HepG2 (cell line): ENCODE data around the gene TBC1D2B. TPM values are rescaled to one million over a fixed set of nuclear protein-coding genes. Genes with fewer than 3 reads are reported as not detected.
A peak's percentile ranks its signal among the peaks of the same experiment; 100 is the strongest.

Experiments used
- ADNP ChIP-seq: sonication (generic); formaldehyde crosslinking; IDR thresholded peaks from 2 replicates; pipeline ENCODE4 v1.4.0; 2020; ENCODE audit warnings: missing genetic modification reagents
- ATF7 ChIP-seq, 2 experiments: fragments of 450-650 bp in 1 of 2; sonication (generic) in 1 of 2; formaldehyde crosslinking in 1 of 2; IDR thresholded peaks; 2 replicates each; pipeline versions ENCODE4 v1.4.0 to v1.6.1; 2016 to 2020; ENCODE audit warnings: antibody characterized with exemption in 1 of 2, mild to moderate bottlenecking in 1 of 2, missing genetic modification reagents in 1 of 2
- BRF2 ChIP-seq: sonication (generic); formaldehyde crosslinking; IDR thresholded peaks from 2 replicates; pipeline ENCODE4 v1.8.1; 2022; ENCODE audit warnings: mild to moderate bottlenecking, missing genetic modification reagents
- CCDC6 ChIP-seq: sonication (generic); formaldehyde crosslinking; IDR thresholded peaks from 2 replicates; pipeline ENCODE4 v1.8.1; 2022; ENCODE audit warnings: mild to moderate bottlenecking, missing genetic modification reagents, moderate library complexity
- CREB3 ChIP-seq: sonication (generic); formaldehyde crosslinking; IDR thresholded peaks from 2 replicates; pipeline ENCODE4 v1.5.0; 2020; ENCODE audit warnings: missing genetic modification reagents
- CREM ChIP-seq, 2 experiments: sonication (generic) in 1 of 2; formaldehyde crosslinking in 1 of 2; IDR thresholded peaks; 2 replicates each; pipeline versions ENCODE4 v1.4.0 to v1.6.1; 2016 to 2020; ENCODE audit warnings: antibody characterized with exemption in 1 of 2, mild to moderate bottlenecking in 1 of 2, missing genetic modification reagents in 1 of 2
- DDIT3 ChIP-seq: sonication (generic); formaldehyde crosslinking; IDR thresholded peaks from 2 replicates; pipeline ENCODE4 v1.4.0; 2020; ENCODE audit warnings: mild to moderate bottlenecking, missing genetic modification reagents
- ETV5 ChIP-seq: IDR thresholded peaks from 2 replicates; pipeline ENCODE4 v1.6.1; 2018; ENCODE audit warnings: missing biosample characterization, missing genetic modification reagents, inconsistent platforms, borderline replicate concordance
- FOXO4 ChIP-seq: sonication (generic); formaldehyde crosslinking; conservative IDR thresholded peaks from 2 replicates; pipeline ENCODE4 v1.8.1; 2023; ENCODE audit warnings: missing genetic modification reagents
- HDAC2 ChIP-seq: sonication (generic); formaldehyde crosslinking; IDR thresholded peaks from 2 replicates; pipeline ENCODE4 v1.4.0; 2020; ENCODE audit warnings: missing genetic modification reagents
- MAFK ChIP-seq, 2 experiments: IDR thresholded peaks in 1 of 2; conservative IDR thresholded peaks in 1 of 2; 2 replicates each; pipeline ENCODE4 v1.6.1; 2011; ENCODE audit warnings: improper control_type of control experiment in 2 of 2, low read length in 2 of 2
- NCOR1 ChIP-seq: fragments of 200-600 bp; sonication (generic); IDR thresholded peaks from 2 replicates; pipeline ENCODE4 v1.7.0; 2017; ENCODE audit warnings: antibody characterized with exemption, low read length, borderline replicate concordance
- NFE2L1 ChIP-seq: sonication (generic); formaldehyde crosslinking; IDR thresholded peaks from 2 replicates; pipeline ENCODE4 v1.4.0; 2020; ENCODE audit warnings: missing genetic modification reagents, mild to moderate bottlenecking, borderline replicate concordance
- PBX2 ChIP-seq: IDR thresholded peaks from 2 replicates; pipeline ENCODE4 v1.6.1; 2016; ENCODE audit warnings: control low read depth
- RCOR2 ChIP-seq: IDR thresholded peaks from 2 replicates; pipeline ENCODE4 v1.6.1; 2016; ENCODE audit warnings: missing biosample characterization, missing genetic modification reagents
- SMARCE1 ChIP-seq: fragments of 450-650 bp; IDR thresholded peaks from 2 replicates; pipeline ENCODE4 v1.6.1; 2017; ENCODE audit warnings: borderline replicate concordance
- SNRNP70 ChIP-seq: fragments of 200-400 bp; formaldehyde crosslinking; IDR thresholded peaks from 2 replicates; pipeline ENCODE4 v1.6.1; 2017; ENCODE audit warnings: mild to moderate bottlenecking, low read depth, low read length, moderate library complexity
- XBP1 ChIP-seq: sonication (generic); formaldehyde crosslinking; IDR thresholded peaks from 2 replicates; pipeline ENCODE4 v1.5.0; 2020; ENCODE audit warnings: missing genetic modification reagents
- ZC3H13 ChIP-seq: sonication (generic); formaldehyde crosslinking; IDR thresholded peaks from 2 replicates; pipeline ENCODE4 v1.8.1; 2023; ENCODE audit warnings: mild to moderate bottlenecking, missing genetic modification reagents, moderate library complexity
- ZNF207 ChIP-seq: fragments of 450-650 bp; IDR thresholded peaks from 2 replicates; pipeline ENCODE4 v1.6.1; 2016; ENCODE audit warnings: antibody characterized with exemption, borderline replicate concordance
- ZNF260 ChIP-seq: sonication (generic); formaldehyde crosslinking; IDR thresholded peaks from 2 replicates; pipeline ENCODE4 v1.4.0; 2020; ENCODE audit warnings: missing genetic modification reagents, low read depth, mild to moderate bottlenecking, borderline replicate concordance
- ZNF275 ChIP-seq: sonication (generic); formaldehyde crosslinking; IDR thresholded peaks from 2 replicates; pipeline ENCODE4 v1.8.0; 2022; ENCODE audit warnings: missing genetic modification reagents, mild to moderate bottlenecking, inconsistent platforms, borderline replicate concordance
- ZNF383 ChIP-seq: sonication (generic); formaldehyde crosslinking; IDR thresholded peaks from 2 replicates; pipeline ENCODE4 v1.4.0; 2020; ENCODE audit warnings: missing genetic modification reagents, mild to moderate bottlenecking, borderline replicate concordance
- polyA plus RNA-seq, 8 experiments: library from polyadenylated mRNA; depleted of rRNA in 3 of 8; stranded (reverse) in 7 of 8; unstranded in 1 of 8; fragments of >200 nt; fragmentation: Illumina TruSeq in 4 of 8; extraction: Trizol in 4 of 8; gene quantifications; 2 replicates each; pipeline versions ENCODE4 v1.2.1 to v1.2.3, GENCODE V29; 2011 to 2016; ENCODE audit warnings: low read depth in 4 of 8, missing spikeins in 1 of 8, mixed read lengths in 1 of 8; ENCODE audit not compliant: insufficient read depth in 1 of 8
- total RNA-seq, 5 experiments: library from RNA; depleted of rRNA; stranded (reverse); fragments of >200 nt; fragmentation: Illumina TruSeq; extraction: Trizol; gene quantifications; 2 replicates each; pipeline ENCODE4 v1.2.3, GENCODE V29; 2016; ENCODE audit warnings: low read depth in 1 of 5

The TBC1D2B gene
- total and polyA plus RNA-seq, 2 of the 13 experiments (the other 11 are each of a cell fraction or from before 2014, with no cell fraction given) = 10.1 to 14.4 TPM

- TF ChIP-seq MAFK (conservative IDR thresholded peaks at IDR 0.05 in 1 of 2, IDR thresholded peaks at IDR 0.05 in 1 of 2; ENCODE audit: low read length in 2 of 2) (no peak), BRF2 (CRISPR knock-in tag) (no peak), FOXO4 (no peak), DDIT3 (CRISPR knock-in tag) (no peak), NCOR1 (peak; percentile 20; the same call in 1 of the 2 replicates), XBP1 (CRISPR knock-in tag) (no peak), CCDC6 (no peak), ZNF207 (no peak), NFE2L1 (no peak), RCOR2 (CRISPR knock-in tag) (0 out of 2 replicates have a peak, but pooled peaks have one; percentile 31), CREM (IDR thresholded peaks at IDR 0.05) (no peak), CREM (CRISPR knock-in tag; IDR thresholded peaks at IDR 0.05) (no peak), ETV5 (CRISPR knock-in tag) (peak; percentile 15; the same call in 1 of the 2 replicates), ZC3H13 (CRISPR knock-in tag) (no peak), ZNF260 (CRISPR knock-in tag) (no peak), SMARCE1 (no peak), CREB3 (CRISPR knock-in tag) (no peak), ADNP (CRISPR knock-in tag) (no peak), HDAC2 (CRISPR knock-in tag) (peak; percentile 59; the same call in 1 of the 2 replicates), ZNF275 (CRISPR knock-in tag) (no peak), PBX2 (no peak), SNRNP70 (no peak), ZNF383 (CRISPR knock-in tag) (no peak), ATF7 (IDR thresholded peaks at IDR 0.05) (no peak), ATF7 (CRISPR knock-in tag; IDR thresholded peaks at IDR 0.05) (no peak)
Measured at GRCh38 chr15:78035861-78036476, 41.5 kb downstream of the TBC1D2B start (continued).
